K562 (cell line): ENCODE results near the gene SUPT16H. TPM values are rescaled to one million over a fixed set of nuclear protein-coding genes. Genes with fewer than 3 reads are reported as not detected.

Experiments used
- ATAC-seq: fragments of 200-7000 bp; cut with Tn5 transposase; 3 replicates; pipeline ENCODE4 v1.9.1; 2020; ENCODE audit warnings: moderate library complexity
- BruUV-seq: library from RNA; stranded (reverse); fragments of 400-500 nt; replicated peaks from 2 replicates; lab custom pipeline; 2021; lab: Mats Ljungman, UMichigan
- CTCF ChIA-PET: fragments of 300-600 bp; formaldehyde crosslinking; extraction: SDS; loops from one replicate; lab custom pipeline; 2021; ENCODE audit warnings: low intra/inter-chr PET ratio; lab: Yijun Ruan, JAX
- POLR2A ChIA-PET: fragments of 300-600, 350-650 bp; sonication (Branson Sonifier 250); formaldehyde crosslinking; extraction: SDS; loops from one replicate; lab custom pipeline; 2021; ENCODE audit warnings: antibody characterized with exemption, inconsistent platforms; lab: Yijun Ruan, JAX
- DNase-seq, 4 experiments: peaks; one replicate each; pipeline versions ENCODE4 v3.0.0 to v3.0.0-alpha.2; 2011 to 2018; ENCODE audit warnings: low spot score in 3 of 4, mixed read lengths in 3 of 4; ENCODE audit errors: extremely low read depth in 1 of 4
- FAIRE-seq: peaks from 2 replicates; lab custom pipeline; 2011; peaks lifted over from hg19 to GRCh38; lab: Jason Lieb, UNC
- H2AFZ ChIP-seq: 2 replicates; pipeline ENCODE4 v1.6.0; 2011; ENCODE audit warnings: low read depth, low read length, control low read depth, inconsistent platforms
- H3K27ac ChIP-seq: fragments of 200-600 bp; 3 replicates; pipeline ENCODE4 v1.8.0; 2011; ENCODE audit warnings: low read depth, mild to moderate bottlenecking, control low read depth, inconsistent platforms, low read length, moderate library complexity, mixed read lengths; ENCODE audit errors: extremely low read depth
- H3K27me3 ChIP-seq, 2 experiments: fragments of 300-600 bp in 1 of 2; 2 replicates in 1 of 2; 3 replicates in 1 of 2; pipeline versions ENCODE4 v1.6.0 to v1.8.0; 2011; ENCODE audit warnings: inconsistent platforms in 2 of 2, low read length in 2 of 2, mild to moderate bottlenecking in 1 of 2, mixed read lengths in 1 of 2, moderate library complexity in 1 of 2; ENCODE audit not compliant: control insufficient read depth in 2 of 2, insufficient read depth in 2 of 2
- H3K36me3 ChIP-seq: fragments of 300-600 bp; 3 replicates; pipeline ENCODE4 v1.8.0; 2011; ENCODE audit warnings: mild to moderate bottlenecking, low read length, inconsistent platforms; ENCODE audit not compliant: control insufficient read depth, insufficient read depth
- H3K4me1 ChIP-seq, 2 experiments: fragments of 200-600 bp in 1 of 2; replicated peaks in 1 of 2; 2 replicates in 1 of 2; 3 replicates in 1 of 2; pipeline versions ENCODE4 v1.5.1 to v1.8.0; 2011; ENCODE audit warnings: inconsistent platforms in 2 of 2, low read length in 2 of 2, mild to moderate bottlenecking in 1 of 2, mixed read lengths in 1 of 2, moderate library complexity in 1 of 2; ENCODE audit not compliant: control insufficient read depth in 2 of 2, insufficient read depth in 2 of 2
- H3K4me2 ChIP-seq: 2 replicates; pipeline ENCODE4 v1.6.1; 2011; ENCODE audit warnings: low read length, control low read depth, inconsistent platforms, mixed read lengths; ENCODE audit not compliant: insufficient read depth
- H3K4me3 ChIP-seq: fragments of 200-600 bp; sonication (generic), shearing (Covaris generic); 2 replicates; pipeline ENCODE4 v1.5.1; 2016; ENCODE audit warnings: control low read depth, inconsistent platforms
- H3K79me2 ChIP-seq: fragments of 200-600 bp; 3 replicates; pipeline ENCODE4 v1.8.0; 2011; ENCODE audit warnings: low read length, inconsistent platforms; ENCODE audit not compliant: control insufficient read depth, insufficient read depth
- H3K9ac ChIP-seq, 2 experiments: 2 replicates each; pipeline versions ENCODE4 v1.6.0 to v1.6.1; 2011; ENCODE audit warnings: low read depth in 2 of 2, low read length in 2 of 2, control low read depth in 1 of 2, inconsistent platforms in 1 of 2, mild to moderate bottlenecking in 1 of 2, mixed read lengths in 1 of 2; ENCODE audit not compliant: insufficient read depth in 1 of 2
- H3K9me1 ChIP-seq: one replicate; pipeline ENCODE4 v1.6.0; 2011; ENCODE audit warnings: inconsistent platforms, mild to moderate bottlenecking, low read length, moderate library complexity; ENCODE audit not compliant: control insufficient read depth, insufficient read depth
- H3K9me3 ChIP-seq: replicated peaks from 2 replicates; pipeline ENCODE4 v1.5.1; 2011; ENCODE audit warnings: low read depth, low read length, inconsistent platforms; ENCODE audit not compliant: control insufficient read depth, insufficient read depth
- H4K20me1 ChIP-seq: replicated peaks from 2 replicates; pipeline ENCODE4 v1.6.1; 2011; ENCODE audit warnings: low read length, inconsistent platforms, mixed read lengths; ENCODE audit not compliant: control insufficient read depth, insufficient read depth
- C11orf30 ChIP-seq: fragments of 450-650 bp; IDR thresholded peaks from 2 replicates; pipeline ENCODE4 v1.6.1; 2016; ENCODE audit warnings: low read depth, mild to moderate bottlenecking
- JUN ChIP-seq, 2 experiments: sonication (generic) in 1 of 2; formaldehyde crosslinking in 1 of 2; IDR thresholded peaks; 2 replicates each; pipeline versions ENCODE4 v1.6.1 to v1.8.0; 2012 to 2022; ENCODE audit warnings: borderline replicate concordance in 2 of 2, mild to moderate bottlenecking in 2 of 2, improper control_type of control experiment in 1 of 2, low read depth in 1 of 2, low read length in 1 of 2, missing genetic modification reagents in 1 of 2
- MAFF ChIP-seq: IDR thresholded peaks from 2 replicates; pipeline ENCODE4 v1.6.1; 2012; ENCODE audit warnings: low read length, improper control_type of control experiment
- MAFG ChIP-seq: fragments of 450-650 bp; conservative IDR thresholded peaks from 2 replicates; pipeline ENCODE4 v1.6.1; 2016; ENCODE audit warnings: missing genetic modification characterization, missing compliant biosample characterization
- MAFK ChIP-seq: IDR thresholded peaks from 2 replicates; pipeline ENCODE4 v1.6.1; 2011; ENCODE audit warnings: low read length, improper control_type of control experiment
- SMAD1 ChIP-seq: fragments of 150-350 bp; IDR thresholded peaks from 2 replicates; pipeline ENCODE4 v1.6.1; 2014; ENCODE audit warnings: low read length, low read depth; ENCODE audit not compliant: partially characterized antibody
- ZNF146 ChIP-seq: IDR thresholded peaks from one replicate; pipeline ENCODE4 v1.6.1; 2018; ENCODE audit warnings: missing compliant biosample characterization; ENCODE audit not compliant: unreplicated experiment
- ZNF316 ChIP-seq: fragments of 450-650 bp; IDR thresholded peaks from 2 replicates; pipeline ENCODE4 v1.6.1; 2016
- WGBS: fragments of 100-300 bp; shearing (Covaris generic); methylation state at CpG from one replicate; pipeline ENCODE4 v1.1.6; 2016; ENCODE audit warnings: low coverage, mixed read lengths; ENCODE audit not compliant: insufficient coverage; ENCODE audit errors: missing lambda C conversion rate; 5-methylcytosine and 5-hydroxymethylcytosine counted together
- in situ Hi-C: fragments of 300-500 bp; cut with MboI; formaldehyde crosslinking; loops from 4 replicates; pipeline ENCODE4 v1.15.0; 2018; ENCODE audit warnings: inconsistent platforms, mixed read lengths
- intact Hi-C: fragments of 100-400 bp; cut with micrococcal nuclease; formaldehyde crosslinking; loops from 2 replicates; pipeline ENCODE4 v1.14.2; 2022
- polyA plus RNA-seq, 8 experiments: library from polyadenylated mRNA; depleted of rRNA in 4 of 8; stranded (reverse) in 5 of 8; unstranded in 3 of 8; fragments of >200 nt; fragmentation: Nextera tagmentation in 2 of 8; fragmentation: Illumina TruSeq in 1 of 8; extraction: Ambion mirVana in 2 of 8; extraction: Trizol in 1 of 8; gene quantifications; 2 replicates each; pipeline versions ENCODE4 v1.2.1 to v1.2.3, GENCODE V29; 2011 to 2014; ENCODE audit warnings: inconsistent platforms in 1 of 8, missing spikeins in 1 of 8
- total RNA-seq, 7 experiments: library from RNA; depleted of rRNA in 6 of 7; stranded (reverse); fragments of >200 nt in 6 of 7; fragmentation: Illumina TruSeq in 2 of 7; extraction: Trizol in 2 of 7; gene quantifications; 2 replicates each; pipeline versions ENCODE4 v1.2.1 to v1.2.3, GENCODE V29; 2011 to 2021; ENCODE audit warnings: low replicate concordance in 1 of 7

The SUPT16H gene
- total and polyA plus RNA-seq, 9 of the 15 experiments (the other 6 are each of a cell fraction or from before 2014, with no cell fraction given) = 75.4 to 152 (median 105) TPM

GRCh38 chr14:21379338-21379737 is 4.5 kb downstream of the SUPT16H start:
- Histone ChIP-seq H2AFZ (no peak overlapping the region), H3K9me3 (no peaks in the 10 kb centered on the region), H3K4me1 (peaks cover under 1 to 7% of the 10 kb centered on the region in 2 experiments; a peak in 3 of 5 replicates), H3K27me3 (no peaks in the 10 kb centered on the region), H3K9me1 (no peaks in the 10 kb centered on the region), H3K4me3 (no peak overlapping the region), H3K36me3 (peaks cover 64% of the 10 kb centered on the region; the same call in 2 of the 3 replicates), H3K27ac (no peak overlapping the region), H3K79me2 (peaks cover 95% of the 10 kb centered on the region), H4K20me1 (0 out of 2 replicates have a peak, but pooled peaks cover 10% of the 10 kb centered on the region), H3K9ac (no peak overlapping the region), H3K4me2 (no peak overlapping the region)
- DNase-seq (no peak), FAIRE-seq (no peak), ATAC-seq (no peak)
- POLR2A ChIA-PET = interaction anchor here (0.7 to 1.1 kb wide), 2 partner anchors 60 to 123 kb away, joined by 3 read pairs; no protein-coding TSS in a partner anchor
- WGBS = 95% methylated on average over 6 of the region's 6 CpGs
- intact Hi-C loops = no loop called here
- TF ChIP-seq SMAD1 (no peak), MAFF (peak; percentile 90), MAFG (tag) (peak; percentile 93), MAFK (peak; percentile 91), ZNF146 (CRISPR knock-in tag) (no peak), JUN (IDR thresholded peaks at IDR 0.05; ENCODE audit: borderline replicate concordance, low read depth, low read length) (no peak), JUN (CRISPR knock-in tag; IDR thresholded peaks at IDR 0.05; ENCODE audit: borderline replicate concordance) (no peak), ZNF316 (peak; percentile 98), C11orf30 (peak; percentile 92)
- CTCF ChIA-PET = no interaction called here
- no TSS peak for BruUV-seq
- in situ Hi-C loops = no loop called here
